ENCODE results near the gene CASP12.
A peak's percentile ranks its signal among the peaks of the same experiment; 100 is the strongest.

CASP12 gene

GRCh38 chr11:104892723-104893511 is 5.3 kb downstream of the CASP12 start:
- no peak for DNase-seq

- DNase-seq, result no peak
Observed at GRCh38 chr11:104891135-104891534, 7.1 kb downstream of the CASP12 start.

- DNase-seq, result no peak
Observed at GRCh38 chr11:104883342-104883741, 14.9 kb downstream of the CASP12 start.

DNA sequence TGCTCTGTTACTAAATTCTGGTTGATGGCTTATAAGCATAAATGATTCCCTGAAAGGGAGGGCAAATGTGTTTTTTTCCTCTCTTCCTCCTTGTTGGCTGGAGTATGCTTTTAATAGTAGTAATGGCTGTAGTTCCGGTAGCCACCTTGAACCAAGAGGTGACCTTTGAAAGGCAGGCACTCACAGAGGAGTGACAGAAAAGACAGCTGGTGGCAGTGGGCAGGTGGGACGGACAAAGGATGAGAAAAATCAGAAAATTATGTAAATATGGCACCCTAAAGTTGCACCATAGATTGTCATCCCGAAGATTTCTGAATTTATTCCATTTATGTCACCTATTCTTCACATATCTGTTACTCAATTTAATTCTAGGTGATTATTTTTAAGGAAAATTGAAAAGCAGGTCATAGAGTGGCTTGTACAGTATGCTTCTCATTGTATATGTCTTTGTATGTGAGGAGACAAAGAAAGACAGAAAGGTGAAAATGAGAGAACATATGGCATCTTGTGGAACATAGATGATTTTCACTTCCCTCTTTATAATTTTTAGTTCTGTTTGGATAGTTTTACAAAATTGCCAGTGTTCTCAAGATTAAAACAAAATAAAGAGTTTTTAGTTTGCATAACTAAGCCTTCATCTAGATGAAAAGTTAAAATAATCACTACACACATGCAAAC is 17.0 kb downstream of the CASP12 start:
- DNase-seq, result no peak

GRCh38 chr11:104879514-104880190 is 18.6 kb downstream of the CASP12 start:
- DNase-seq, result no peak

DNA sequence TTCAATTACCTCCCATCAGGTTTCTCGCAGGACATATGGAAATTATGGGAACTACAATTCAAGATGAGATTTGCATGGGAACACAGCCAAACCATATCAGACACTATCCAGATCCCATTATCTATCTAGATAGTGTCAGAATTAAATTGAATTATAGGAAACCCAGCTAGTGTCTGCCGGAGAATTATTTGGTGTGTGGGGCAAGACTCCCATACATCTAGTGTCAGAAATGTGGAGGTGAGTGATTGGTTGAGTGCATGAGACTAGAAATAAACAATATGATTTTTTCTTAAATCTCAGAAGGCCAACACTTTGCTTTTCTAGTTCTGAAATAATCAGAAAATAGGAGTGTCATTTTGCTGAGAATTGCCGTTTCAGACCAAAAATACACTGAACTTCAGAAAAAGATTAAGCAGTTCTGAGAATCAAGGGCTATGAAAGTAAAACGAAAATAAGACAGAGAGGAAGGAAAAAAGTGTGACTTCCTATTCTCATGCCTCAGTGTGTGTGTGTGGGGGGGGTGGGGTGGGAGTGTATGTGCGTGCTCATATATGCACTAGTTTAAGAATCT is 21.3 kb downstream of the CASP12 start:
- DNase-seq, result no peak

GRCh38 chr11:104876324-104876723 is 21.9 kb downstream of the CASP12 start:
- DNase-seq, result no peak

DNA sequence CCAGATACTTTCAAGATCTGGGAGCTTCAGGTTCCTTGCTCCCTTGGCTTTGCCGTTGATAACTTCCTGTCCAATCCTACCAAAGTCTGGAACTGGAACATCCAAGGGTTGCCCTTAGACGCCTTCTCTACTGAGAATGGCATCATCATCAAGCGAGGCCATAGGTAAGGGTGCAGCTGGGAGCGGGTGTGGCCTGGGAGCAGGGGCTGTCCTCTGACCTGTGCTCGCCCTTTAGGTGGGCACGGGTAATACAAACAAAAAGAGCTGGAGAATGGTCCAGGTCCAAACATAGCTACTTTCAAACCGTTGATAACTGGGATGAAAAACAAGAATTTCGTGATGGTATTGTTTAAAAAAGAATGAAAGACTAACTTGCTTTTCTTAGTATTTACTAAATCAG is 25.0 kb downstream of the CASP12 start:
- DNase-seq, result no peak

- no peak for DNase-seq
Observed at GRCh38 chr11:104872393-104872792, 25.9 kb downstream of the CASP12 start.

DNA sequence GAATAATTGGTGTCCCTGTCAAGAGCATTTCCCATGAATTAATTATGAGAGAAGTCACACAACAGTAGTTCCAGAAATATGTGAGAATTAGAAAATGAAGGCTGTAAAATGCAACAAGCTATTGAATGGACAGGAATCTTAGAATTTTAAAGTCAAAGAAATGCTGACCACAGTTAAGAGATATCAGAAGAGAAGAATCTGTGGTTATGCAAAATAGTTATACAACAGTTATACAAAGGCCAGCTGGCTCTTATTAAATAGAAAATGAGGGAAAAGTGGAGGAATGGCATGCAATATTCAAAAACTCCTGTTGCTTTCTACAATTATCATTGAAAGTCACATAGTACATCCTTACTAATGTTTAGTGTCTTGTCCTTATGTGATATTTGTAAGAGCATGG is 27.4 kb downstream of the CASP12 start:
- DNase-seq, result no peak

DNA sequence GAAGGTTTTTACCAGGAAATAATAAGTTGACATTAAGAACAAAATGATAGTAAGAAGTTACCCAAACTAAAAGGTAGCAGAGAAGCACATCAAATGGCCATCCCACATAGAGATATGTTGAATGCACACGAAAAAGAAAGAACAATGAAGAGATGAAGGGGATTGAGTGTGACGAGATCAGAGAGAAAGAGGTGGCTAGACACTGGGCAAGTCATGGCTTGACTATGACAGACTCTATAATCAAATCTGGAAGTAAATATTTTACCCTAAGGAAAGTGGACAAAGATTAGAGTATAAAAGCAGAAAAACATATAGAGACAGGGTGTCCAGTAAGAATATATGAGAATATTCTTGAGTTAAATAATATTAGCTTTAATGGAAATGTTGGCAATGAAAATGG is 31.4 kb downstream of the CASP12 start:
- no peak for DNase-seq

DNA sequence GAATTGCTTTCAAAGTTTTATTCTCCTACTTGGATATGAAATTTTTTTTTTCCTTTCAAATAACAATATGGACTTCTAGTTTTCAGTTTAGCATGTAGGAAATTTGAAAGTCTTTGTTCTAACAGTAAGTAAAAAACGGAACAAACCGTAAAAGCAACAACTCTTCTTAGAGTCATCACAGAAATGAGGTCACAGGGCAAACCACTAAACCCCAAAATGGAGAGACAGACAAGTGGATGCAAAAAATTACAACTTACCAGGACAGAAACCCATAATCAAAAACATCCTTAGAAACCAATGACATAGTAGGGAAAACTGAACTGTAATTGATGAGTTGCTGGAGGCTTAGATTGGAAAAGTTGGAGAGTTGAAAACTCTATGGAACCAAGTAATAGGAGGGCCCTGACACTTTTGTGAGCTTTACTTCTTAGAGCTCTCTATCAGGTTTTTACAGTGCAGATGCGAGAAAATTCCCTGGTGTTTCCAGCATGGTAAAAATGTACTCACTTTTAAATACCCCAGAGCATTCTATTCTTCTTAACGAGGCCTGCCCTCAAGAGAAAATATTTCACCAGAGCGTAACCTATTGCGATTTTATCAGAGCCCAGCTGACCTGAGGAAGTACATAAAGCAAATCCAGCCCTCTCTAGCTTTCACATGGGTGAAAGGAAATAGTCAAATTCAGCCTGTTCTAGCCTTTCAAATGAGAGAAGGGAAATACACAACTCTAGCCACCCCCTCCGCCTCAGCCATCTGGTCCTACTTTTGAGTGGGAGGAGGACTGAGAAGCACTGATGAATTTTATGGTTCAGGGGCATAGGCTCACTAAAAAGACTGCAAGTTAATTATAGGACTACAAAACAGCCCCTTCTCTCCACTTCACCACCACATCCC is 39.1 kb downstream of the CASP12 start:
- no peak for DNase-seq

- DNase-seq, result no peak
Observed at GRCh38 chr11:104856607-104857006, 41.7 kb downstream of the CASP12 start.

GRCh38 chr11:104855965-104856364 is 42.3 kb downstream of the CASP12 start:
- no peak for DNase-seq

GRCh38 chr11:104853276-104853675 is 45.0 kb downstream of the CASP12 start:
- DNase-seq, result no peak

- no peak for DNase-seq
Observed at GRCh38 chr11:104852811-104853210, 45.4 kb downstream of the CASP12 start.

GRCh38 chr11:104846216-104846615 is 52.0 kb downstream of the CASP12 start:
- peak in 1 of 56 donors; percentile 0 for DNase-seq

DNA sequence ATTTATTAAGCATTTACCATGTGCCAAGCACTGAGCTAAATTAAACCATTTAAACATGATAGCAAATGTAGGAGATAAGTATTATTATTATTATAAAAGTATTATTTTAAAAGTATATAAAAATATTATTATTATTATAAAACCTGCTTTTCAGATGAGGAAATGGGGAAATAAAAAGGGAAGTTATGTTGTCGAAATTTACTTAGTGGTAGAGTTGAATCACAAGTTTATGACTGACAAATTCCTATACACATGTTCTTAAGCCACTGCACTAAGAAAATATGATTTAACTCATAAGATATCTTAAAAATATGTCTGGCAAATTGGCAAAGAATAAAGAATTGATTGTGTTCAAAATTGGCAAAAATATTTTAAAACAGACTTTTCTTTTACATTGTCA is 53.8 kb downstream of the CASP12 start:
- no peak for DNase-seq

DNA sequence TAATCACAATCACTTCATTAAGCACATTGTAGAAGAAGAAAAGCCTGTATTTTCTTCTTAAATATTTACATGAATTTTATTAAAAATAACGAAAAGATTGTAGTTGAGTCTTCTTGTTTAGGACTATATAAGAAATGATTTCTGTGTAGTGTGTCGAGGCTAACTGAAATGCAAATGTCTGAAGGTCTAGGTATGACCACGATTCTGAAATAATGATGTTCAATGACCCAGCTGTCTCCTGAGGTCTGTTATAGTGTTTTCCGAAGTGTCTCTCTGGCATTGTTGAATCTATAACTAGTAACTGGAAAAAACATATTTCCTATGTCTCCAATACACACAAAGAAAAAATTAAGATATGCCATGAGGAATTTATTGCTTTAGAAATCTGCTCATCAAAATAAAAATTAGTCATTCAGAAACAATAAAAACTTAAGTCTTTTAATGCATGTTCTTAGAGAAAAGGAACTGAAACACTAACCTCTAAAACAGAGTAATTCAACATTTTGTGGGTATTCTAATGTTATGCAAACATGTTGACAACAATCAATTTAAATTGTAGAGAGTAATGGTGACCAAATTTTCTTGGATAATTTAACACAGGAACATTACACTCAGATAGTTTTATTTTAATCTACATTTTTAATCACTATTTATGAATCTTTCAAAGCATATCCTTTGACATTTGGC is 55.0 kb downstream of the CASP12 start:
- DNase-seq, result no peak

- DNase-seq, result no peak
Observed at GRCh38 chr11:104841973-104842525, 56.2 kb downstream of the CASP12 start.
